Astrocyte of the spinal cord (primary cell): ENCODE results near the gene EPS8L2.

Source experiments
- DNase-seq: peaks from one replicate; pipeline ENCODE4 v3.0.0; 2011; ENCODE audit warnings: low read depth, low spot score
- H3K4me3 ChIP-seq: 2 replicates; pipeline ENCODE4 v1.5.1; 2011; ENCODE audit warnings: low read depth, mild to moderate bottlenecking, low read length, moderate library complexity
- CTCF ChIP-seq: IDR thresholded peaks from 2 replicates; pipeline ENCODE4 v1.5.1; 2012; ENCODE audit warnings: low read depth, mild to moderate bottlenecking, low read length, inconsistent platforms
- in situ Hi-C: cut with HindIII; loops from 2 replicates; pipeline ENCODE4 v1.10.0; 2017; ENCODE audit warnings: low sequenced_read_pairs

The EPS8L2 gene

GRCh38 chr11:703506-703905, 2.5 kb upstream of the EPS8L2 start:
- no peak for DNase-seq
- in situ Hi-C loops = no loop called here
- no peak for TF ChIP-seq CTCF

GRCh38 chr11:704228-704674, 1.8 kb upstream of the EPS8L2 start:
- in situ Hi-C loops = no loop called here
- TF ChIP-seq CTCF = no peak
- DNase-seq = no peak
- no peak overlapping the region for H3K4me3 ChIP-seq

More at GRCh38 chr11:703506-703905, 2.5 kb upstream of the EPS8L2 start:
- H3K4me3 ChIP-seq = no peak overlapping the region

- in situ Hi-C loops = no loop called here
- TF ChIP-seq CTCF = no peak
- peak overlapping the region; percentile 31 for H3K4me3 ChIP-seq
- no peak for DNase-seq
Measured at GRCh38 chr11:704781-705645, 1.0 kb upstream of the EPS8L2 start.

- TF ChIP-seq CTCF = no peak
- DNase-seq = peak; percentile 34
- in situ Hi-C loops = no loop called here
- H3K4me3 ChIP-seq = peak overlapping the region; percentile 67
Measured at GRCh38 chr11:706439-706956, 467 bp downstream of the EPS8L2 start.

- peak overlapping the region; percentile 67 for H3K4me3 ChIP-seq
- TF ChIP-seq CTCF = peak; percentile 22
- DNase-seq = peak; percentile 24
- in situ Hi-C loops = no loop called here
Measured at GRCh38 chr11:706957-707816, 1.2 kb downstream of the EPS8L2 start.

GRCh38 chr11:707817-708420, 1.9 kb downstream of the EPS8L2 start:
- TF ChIP-seq CTCF = no peak
- in situ Hi-C loops = no loop called here
- DNase-seq = no peak
- no peak overlapping the region for H3K4me3 ChIP-seq
